IMR-90 (cell line): ENCODE results near the gene KLF12. TPM values are rescaled to one million over a fixed set of nuclear protein-coding genes. Genes with fewer than 3 reads are reported as not detected.

ENCODE experiments used
- ATAC-seq: fragments of 200-7000 bp; cut with Tn5 transposase; 2 replicates; pipeline ENCODE4 v1.9.1; 2020; ENCODE audit warnings: low read depth, mild to moderate bottlenecking, moderate library complexity
- BruUV-seq: library from RNA; stranded (reverse); fragments of 400-500 nt; replicated peaks from 2 replicates; lab custom pipeline; 2021; lab: Mats Ljungman, UMichigan
- CTCF ChIA-PET: fragments of 300-600 bp; formaldehyde crosslinking; extraction: SDS; loops from one replicate; lab custom pipeline; 2021; ENCODE audit warnings: antibody characterized with exemption; lab: Yijun Ruan, JAX
- POLR2A ChIA-PET: fragments of 300-600 bp; sonication (Branson Sonifier 250); formaldehyde crosslinking; loops from one replicate; lab custom pipeline; 2022; ENCODE audit warnings: antibody characterized with exemption; ENCODE audit not compliant: unreplicated experiment; lab: Charles Lee
- DNase-seq: peaks from one replicate; pipeline ENCODE4 v3.0.0; 2013
- H2AFZ ChIP-seq: replicated peaks from 2 replicates; pipeline ENCODE3; 2013; ENCODE audit warnings: low read length, mild to moderate bottlenecking; ENCODE audit not compliant: poor library complexity
- H2AK5ac ChIP-seq: 2 replicates; pipeline ENCODE4 v1.6.1; 2013; ENCODE audit warnings: low read depth, low read length, inconsistent platforms
- H2AK9ac ChIP-seq: replicated peaks from 2 replicates; pipeline ENCODE3; 2013; ENCODE audit warnings: mild to moderate bottlenecking, low read depth, low read length, moderate library complexity; ENCODE audit not compliant: poor library complexity
- H2BK120ac ChIP-seq: 2 replicates; pipeline ENCODE4 v1.6.1; 2013; ENCODE audit warnings: low read depth, low read length, inconsistent platforms
- H2BK15ac ChIP-seq: 3 replicates; pipeline ENCODE4 v1.6.1; 2013; ENCODE audit warnings: low read depth, low read length, inconsistent platforms
- H2BK20ac ChIP-seq: 2 replicates; pipeline ENCODE4 v1.6.1; 2013; ENCODE audit warnings: low read depth, mild to moderate bottlenecking, inconsistent platforms, low read length, moderate library complexity
- H2BK5ac ChIP-seq: 2 replicates; pipeline ENCODE4 v1.6.1; 2013; ENCODE audit warnings: mild to moderate bottlenecking, low read depth, low read length, inconsistent platforms; ENCODE audit not compliant: poor library complexity, severe bottlenecking
- H3K14ac ChIP-seq: replicated peaks from 2 replicates; pipeline ENCODE4 v1.6.1; 2013; ENCODE audit warnings: low read depth, low read length, inconsistent platforms
- H3K18ac ChIP-seq: 2 replicates; pipeline ENCODE4 v1.6.1; 2013; ENCODE audit warnings: low read depth, low read length, control low read depth
- H3K23ac ChIP-seq: 2 replicates; pipeline ENCODE4 v1.6.1; 2013; ENCODE audit warnings: low read depth, low read length, inconsistent platforms
- H3K27ac ChIP-seq: 2 replicates; pipeline ENCODE4 v1.5.1; 2013; ENCODE audit warnings: mild to moderate bottlenecking, control low read depth, low read length; ENCODE audit not compliant: insufficient read depth
- H3K27me3 ChIP-seq: 2 replicates; pipeline ENCODE4 v1.6.1; 2013; ENCODE audit warnings: low read length; ENCODE audit not compliant: control insufficient read depth, insufficient read depth
- H3K36me3 ChIP-seq: 2 replicates; pipeline ENCODE4 v1.6.1; 2013; ENCODE audit warnings: low read length, mixed read lengths; ENCODE audit not compliant: control insufficient read depth, insufficient read depth
- H3K4ac ChIP-seq: 2 replicates; pipeline ENCODE4 v1.6.1; 2013; ENCODE audit warnings: low read depth, low read length, inconsistent platforms
- H3K4me1 ChIP-seq: 2 replicates; pipeline ENCODE4 v1.6.1; 2013; ENCODE audit warnings: low read length, mixed read lengths; ENCODE audit not compliant: control insufficient read depth, insufficient read depth
- H3K4me2 ChIP-seq: 2 replicates; pipeline ENCODE4 v1.6.1; 2013; ENCODE audit warnings: low read depth, mild to moderate bottlenecking, control low read depth, low read length, moderate library complexity
- H3K4me3 ChIP-seq: 2 replicates; pipeline ENCODE4 v1.5.1; 2013; ENCODE audit warnings: low read depth, mild to moderate bottlenecking, control low read depth, low read length, moderate library complexity; ENCODE audit not compliant: insufficient read depth
- H3K56ac ChIP-seq: 2 replicates; pipeline ENCODE4 v1.6.1; 2013; ENCODE audit warnings: low read length, inconsistent platforms; ENCODE audit not compliant: insufficient read depth; ENCODE audit errors: extremely low read depth
- H3K79me1 ChIP-seq, 2 experiments: 2 replicates each; pipeline ENCODE4 v1.6.1; 2013; ENCODE audit warnings: low read length in 2 of 2, inconsistent platforms in 1 of 2, low read depth in 1 of 2
- H3K9ac ChIP-seq: 2 replicates; pipeline ENCODE4 v1.6.1; 2013; ENCODE audit warnings: low read depth, low read length, control low read depth
- H3K9me1 ChIP-seq: 2 replicates; pipeline ENCODE4 v1.6.1; 2013; ENCODE audit warnings: low read length, inconsistent platforms; ENCODE audit not compliant: insufficient read depth
- H3K9me3 ChIP-seq: 2 replicates; pipeline ENCODE4 v1.6.1; 2013; ENCODE audit warnings: low read length; ENCODE audit not compliant: control insufficient read depth, insufficient read depth
- H4K20me1 ChIP-seq: 2 replicates; pipeline ENCODE4 v1.6.1; 2013; ENCODE audit warnings: low read length, inconsistent platforms; ENCODE audit not compliant: insufficient read depth
- H4K5ac ChIP-seq: 2 replicates; pipeline ENCODE4 v1.6.1; 2013; ENCODE audit warnings: mild to moderate bottlenecking, low read depth, low read length, control low read depth
- H4K8ac ChIP-seq, 2 experiments: 2 replicates each; pipeline ENCODE4 v1.6.1; 2013; ENCODE audit warnings: low read depth in 2 of 2, low read length in 2 of 2, control low read depth in 1 of 2, inconsistent platforms in 1 of 2
- H4K91ac ChIP-seq: 2 replicates; pipeline ENCODE4 v1.6.1; 2013; ENCODE audit warnings: low read depth, low read length, inconsistent platforms; ENCODE audit not compliant: insufficient read depth
- CEBPB ChIP-seq: IDR thresholded peaks from 2 replicates; pipeline ENCODE4 v1.6.1; 2012; ENCODE audit warnings: low read depth, low read length, improper control_type of control experiment
- FOS ChIP-seq: fragments of 150-350 bp; IDR thresholded peaks from 2 replicates; pipeline ENCODE4 v1.6.1; 2016; ENCODE audit warnings: low read depth, low read length
- RAD21 ChIP-seq: IDR thresholded peaks from 2 replicates; pipeline ENCODE4 v1.6.1; 2012; ENCODE audit warnings: low read length, improper control_type of control experiment
- RCOR1 ChIP-seq: IDR thresholded peaks from 2 replicates; pipeline ENCODE4 v1.6.1; 2012; ENCODE audit warnings: mild to moderate bottlenecking, low read length, improper control_type of control experiment; ENCODE audit not compliant: insufficient replicate concordance
- WGBS, 2 experiments: methylation state at CpG; one replicate each; pipeline versions ENCODE4 v1.1.5 to v1.1.7; 2013; ENCODE audit warnings: missing lambda C conversion rate in 2 of 2; ENCODE audit not compliant: insufficient read length in 1 of 2; ENCODE audit errors: extremely low coverage in 2 of 2; 5-methylcytosine and 5-hydroxymethylcytosine counted together
- dilution Hi-C: fragments of 300-500 bp; cut with HindIII; formaldehyde crosslinking; loops from one replicate; pipeline ENCODE4 v1.14.3; 2018; ENCODE audit warnings: low sequenced_read_pairs; ENCODE audit not compliant: unreplicated experiment
- in situ Hi-C: fragments of 300-500 bp; cut with MboI; formaldehyde crosslinking; loops from 3 replicates; pipeline ENCODE4 v1.14.3; 2019; ENCODE audit warnings: low sequenced_read_pairs, inconsistent platforms, mixed read lengths
- intact Hi-C: fragments of 100-400 bp; cut with micrococcal nuclease; formaldehyde crosslinking; loops from 2 replicates; pipeline ENCODE4 v1.10.0; 2022
- polyA plus RNA-seq, 3 experiments: library from polyadenylated mRNA; depleted of rRNA; stranded (reverse); fragments of >200 nt; gene quantifications; 2 replicates each; pipeline ENCODE4 v1.2.3, GENCODE V29; 2012; ENCODE audit warnings: low replicate concordance in 1 of 3
- total RNA-seq: library from RNA; depleted of rRNA; stranded (reverse); fragments of >200 nt; gene quantifications from 2 replicates; pipeline ENCODE4 v1.2.3, GENCODE V29; 2012
- TF ChIP-seq, protein P1 (sequence below): fragments of 150-350 bp; IDR thresholded peaks from 2 replicates; pipeline ENCODE4 v1.6.1; 2017; ENCODE audit warnings: mild to moderate bottlenecking, antibody characterized with exemption, low read length, low read depth

The KLF12 gene
- total and polyA plus RNA-seq, 2 of the 4 experiments (the other 2 are of a cell fraction): 8.8 to 44.8 TPM

GRCh38 chr13:74166261-74167004 lies 32.2 kb upstream of the KLF12 start:
- DNase-seq (peak; percentile 44), ATAC-seq (no peak)
- no peak overlapping the region for H3K27ac ChIP-seq
- H3K79me1 ChIP-seq: no peaks in the 10 kb centered on the region
- no peak overlapping the region for H3K18ac ChIP-seq
- no peaks in the 10 kb centered on the region; the same call in 1 of the 2 replicates for H3K9me1 ChIP-seq
- no peak overlapping the region for H4K8ac ChIP-seq
- no peak overlapping the region for H3K4me3 ChIP-seq
- H4K91ac ChIP-seq: no peak overlapping the region
- POLR2A ChIA-PET: no interaction called here
- H3K56ac ChIP-seq: no peak overlapping the region
- no peak overlapping the region for H2BK15ac ChIP-seq
- in situ Hi-C loops (no loop called here), dilution Hi-C loops (no loop called here), intact Hi-C loops (no loop called here)
- no peaks in the 10 kb centered on the region for H3K27me3 ChIP-seq
- no peaks in the 10 kb centered on the region for H3K4me1 ChIP-seq
- H2BK5ac ChIP-seq: no peak overlapping the region
- no peak overlapping the region for H2BK20ac ChIP-seq
- no peaks in the 10 kb centered on the region for H3K9me3 ChIP-seq
- H4K20me1 ChIP-seq: no peaks in the 10 kb centered on the region
- H3K23ac ChIP-seq: no peak overlapping the region
- H3K36me3 ChIP-seq: no peaks in the 10 kb centered on the region
- H2AFZ ChIP-seq: no peak overlapping the region
- no peak overlapping the region for H4K5ac ChIP-seq
- BruUV-seq: no TSS peak
- H2BK120ac ChIP-seq: no peak overlapping the region
- 89% methylated on average over 1 of the region's 6 CpGs; no CpG with 5 or more reads in 1 of the 2 experiments for WGBS, 2 experiments
- H3K14ac ChIP-seq: no peak overlapping the region
- no peak overlapping the region for H2AK5ac ChIP-seq
- no peak overlapping the region for H3K4ac ChIP-seq
- H3K4me2 ChIP-seq: no peak overlapping the region
- H3K9ac ChIP-seq: no peak overlapping the region
- CTCF ChIA-PET: no interaction called here
- no peak for TF ChIP-seq RCOR1
- no peak for TF ChIP-seq FOS
- no peak for TF ChIP-seq CEBPB
- TF ChIP-seq, protein P1, sequence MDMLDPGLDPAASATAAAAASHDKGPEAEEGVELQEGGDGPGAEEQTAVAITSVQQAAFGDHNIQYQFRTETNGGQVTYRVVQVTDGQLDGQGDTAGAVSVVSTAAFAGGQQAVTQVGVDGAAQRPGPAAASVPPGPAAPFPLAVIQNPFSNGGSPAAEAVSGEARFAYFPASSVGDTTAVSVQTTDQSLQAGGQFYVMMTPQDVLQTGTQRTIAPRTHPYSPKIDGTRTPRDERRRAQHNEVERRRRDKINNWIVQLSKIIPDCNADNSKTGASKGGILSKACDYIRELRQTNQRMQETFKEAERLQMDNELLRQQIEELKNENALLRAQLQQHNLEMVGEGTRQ: no peak
- TF ChIP-seq RAD21: no peak
- no peak overlapping the region for H2AK9ac ChIP-seq
